ENCODE results near the gene BRIP1.
"Not testable (repeated sequence)": the region's sequence is repeated elsewhere in the genome, so short reads cannot be mapped to it uniquely, and the experiment has no call there.

BRIP1 gene

GRCh38 chr17:61868074-61868473 lies 4.7 kb upstream of the BRIP1 start:
- Histone ChIP-seq H2AFZ (no peak overlapping the region), H3K36me3 (ENCODE audit: control insufficient read depth, insufficient read depth, low read length) (no peaks in the 10 kb centered on the region), H3K4me2 (ENCODE audit: low read length) (no peak overlapping the region), H3K4me1 (no peaks in the 10 kb centered on the region), H3K9ac (no peak overlapping the region), H3K27me3 (ENCODE audit: control insufficient read depth, insufficient read depth, low read length) (no peaks in the 10 kb centered on the region), H3K79me2 (no peaks in the 10 kb centered on the region), H3K4me3 (ENCODE audit: low read depth, low read length) (no peak overlapping the region), H3K27ac (no peak overlapping the region), H3K9me3 (ENCODE audit: control insufficient read depth, low read length) (no peaks in the 10 kb centered on the region)
- no peak for TF ChIP-seq CTCF (IDR thresholded peaks at IDR 0.05)

- Histone ChIP-seq H3K4me2 (ENCODE audit: low read length) (no peak overlapping the region), H3K79me2 (no peaks in the 10 kb centered on the region), H3K36me3 (ENCODE audit: control insufficient read depth, insufficient read depth, low read length) (no peaks in the 10 kb centered on the region), H3K4me1 (no peaks in the 10 kb centered on the region), H3K4me3 (ENCODE audit: low read depth, low read length) (no peak overlapping the region), H3K27me3 (ENCODE audit: control insufficient read depth, insufficient read depth, low read length) (no peaks in the 10 kb centered on the region), H3K9ac (no peak overlapping the region), H3K9me3 (ENCODE audit: control insufficient read depth, low read length) (no peaks in the 10 kb centered on the region), H2AFZ (no peak overlapping the region), H3K27ac (no peak overlapping the region)
- TF ChIP-seq CTCF (IDR thresholded peaks at IDR 0.05), result no peak
These were observed 3.7 kb upstream of the BRIP1 start for GRCh38 chr17:61867033-61867432.

- Histone ChIP-seq H3K27me3 (ENCODE audit: control insufficient read depth, insufficient read depth, low read length) (no peaks in the 10 kb centered on the region), H3K27ac (peak overlapping the region; percentile 21), H3K79me2 (no peaks in the 10 kb centered on the region), H2AFZ (peak overlapping the region; percentile 91), H3K4me2 (ENCODE audit: low read length) (peak overlapping the region; percentile 93), H3K4me3 (ENCODE audit: low read depth, low read length) (peak overlapping the region; percentile 87), H3K4me1 (no peaks in the 10 kb centered on the region), H3K9ac (no peak overlapping the region), H3K36me3 (ENCODE audit: control insufficient read depth, insufficient read depth, low read length) (no peaks in the 10 kb centered on the region), H3K9me3 (ENCODE audit: control insufficient read depth, low read length) (no peaks in the 10 kb centered on the region)
- no peak for TF ChIP-seq CTCF (IDR thresholded peaks at IDR 0.05)
These were observed 436 bp upstream of the BRIP1 start for GRCh38 chr17:61863801-61864126.

GRCh38 chr17:61862105-61862574 lies 1.2 kb downstream of the BRIP1 start:
- TF ChIP-seq CTCF (IDR thresholded peaks at IDR 0.05), result no peak
- no peaks in the 10 kb centered on the region for H3K4me1 ChIP-seq
- H3K9ac ChIP-seq, result no peak overlapping the region
- H3K4me2 ChIP-seq (ENCODE audit: low read length), result no peak overlapping the region
- no peaks in the 10 kb centered on the region for H3K27me3 ChIP-seq (ENCODE audit: control insufficient read depth, insufficient read depth, low read length)
- H3K36me3 ChIP-seq (ENCODE audit: control insufficient read depth, insufficient read depth, low read length), result no peaks in the 10 kb centered on the region
- no peaks in the 10 kb centered on the region for H3K9me3 ChIP-seq (ENCODE audit: control insufficient read depth, low read length)
- H3K4me3 ChIP-seq (ENCODE audit: low read depth, low read length), result no peak overlapping the region
- H2AFZ ChIP-seq, result no peak overlapping the region
- H3K27ac ChIP-seq, result no peak overlapping the region
- H3K79me2 ChIP-seq, result no peaks in the 10 kb centered on the region

- H3K27ac ChIP-seq; H3K4me3 ChIP-seq (ENCODE audit: low read depth, low read length); H3K4me1 ChIP-seq; H3K4me2 ChIP-seq (ENCODE audit: low read length); H2AFZ ChIP-seq; H3K9me3 ChIP-seq (ENCODE audit: control insufficient read depth, low read length); H3K9ac ChIP-seq; H3K27me3 ChIP-seq (ENCODE audit: control insufficient read depth, insufficient read depth, low read length); H3K36me3 ChIP-seq (ENCODE audit: control insufficient read depth, insufficient read depth, low read length); H3K79me2 ChIP-seq: not testable (repeated sequence)
These were observed 2.9 kb downstream of the BRIP1 start for GRCh38 chr17:61860397-61860796.
